Mucosa of descending colon (tissue), 3 donors: ENCODE results near the gene SIGLEC5. TPM values are rescaled to one million over a fixed set of nuclear protein-coding genes. Genes with fewer than 3 reads are reported as not detected.
"Not testable (repeated sequence)": the region's sequence is repeated elsewhere in the genome, so short reads cannot be mapped to it uniquely, and the experiment has no call there.

Source experiments
- ATAC-seq: fragments of 200-7000 bp; cut with Tn5 transposase; one replicate; pipeline ENCODE4 v1.9.1; 2020; ENCODE audit warnings: mild to moderate bottlenecking, moderate library complexity
- DNase-seq, 3 donors: peaks; one replicate each; pipeline ENCODE4 v3.0.0-alpha.2; 2020
- H3K36me3 ChIP-seq: fragments of 200-600 bp; one replicate; pipeline ENCODE4 v1.8.0; 2021; ENCODE audit warnings: low read depth, mild to moderate bottlenecking
- H3K4me1 ChIP-seq: fragments of 200-600 bp; one replicate; pipeline ENCODE4 v1.8.0; 2021; ENCODE audit warnings: low read depth, mild to moderate bottlenecking
- H3K4me3 ChIP-seq: fragments of 200-600 bp; one replicate; pipeline ENCODE4 v1.8.0; 2021; ENCODE audit warnings: mild to moderate bottlenecking
- H3K9me3 ChIP-seq: fragments of 200-600 bp; one replicate; pipeline ENCODE4 v1.8.0; 2021; ENCODE audit warnings: mild to moderate bottlenecking
- CTCF ChIP-seq: fragments of 200-600 bp; IDR thresholded peaks from one replicate; pipeline ENCODE4 v1.8.0; 2022; ENCODE audit warnings: antibody characterized with exemption, mild to moderate bottlenecking
- intact Hi-C, 2 donors: fragments of 100-400 bp; cut with DNase I in 1 of 2; cut with micrococcal nuclease in 1 of 2; formaldehyde crosslinking; loops; one replicate each; pipeline versions ENCODE4 v1.11.0 to v1.11.1; 2022; cut with DNase I, micrococcal nuclease
- long read RNA-seq, 2 donors: library from polyadenylated mRNA; unstranded; transcript quantifications; one replicate each; pipeline ENCODE4 v2.0.0, GENCODE V29; 2019 to 2021
- total RNA-seq, 3 donors: library from RNA; stranded (reverse); fragmentation: NEBNext Ultra II Directional in 2 of 3; extraction: Animal tissue kit (Norgen Biotek cat#: 25700) in 2 of 3; gene quantifications; one replicate each; pipeline versions ENCODE4 v1.2.1 to v1.2.4, GENCODE V29; 2021 to 2023
- donor health status: DM: no; HTN: no; CAD: no; lungs with moderate emphysema.
- donor health status: DM: no; HTN: no; CAD: no.
- donor health status: DM: no; HTN: yes; CAD: no.

SIGLEC5 gene, protein sequence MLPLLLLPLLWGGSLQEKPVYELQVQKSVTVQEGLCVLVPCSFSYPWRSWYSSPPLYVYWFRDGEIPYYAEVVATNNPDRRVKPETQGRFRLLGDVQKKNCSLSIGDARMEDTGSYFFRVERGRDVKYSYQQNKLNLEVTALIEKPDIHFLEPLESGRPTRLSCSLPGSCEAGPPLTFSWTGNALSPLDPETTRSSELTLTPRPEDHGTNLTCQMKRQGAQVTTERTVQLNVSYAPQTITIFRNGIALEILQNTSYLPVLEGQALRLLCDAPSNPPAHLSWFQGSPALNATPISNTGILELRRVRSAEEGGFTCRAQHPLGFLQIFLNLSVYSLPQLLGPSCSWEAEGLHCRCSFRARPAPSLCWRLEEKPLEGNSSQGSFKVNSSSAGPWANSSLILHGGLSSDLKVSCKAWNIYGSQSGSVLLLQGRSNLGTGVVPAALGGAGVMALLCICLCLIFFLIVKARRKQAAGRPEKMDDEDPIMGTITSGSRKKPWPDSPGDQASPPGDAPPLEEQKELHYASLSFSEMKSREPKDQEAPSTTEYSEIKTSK
- total RNA-seq: under 1 TPM in 2 of 3 donors, not detected in 1; 0.32 to 0.84 TPM
- long read RNA-seq, donor 1: 0 reads
- long read RNA-seq, donor 2, partial matches to known transcripts: 0 of 3 reads
- long read RNA-seq, donor 2, other reads (novel, unspliced or antisense): 3 of 3 reads

DNA sequence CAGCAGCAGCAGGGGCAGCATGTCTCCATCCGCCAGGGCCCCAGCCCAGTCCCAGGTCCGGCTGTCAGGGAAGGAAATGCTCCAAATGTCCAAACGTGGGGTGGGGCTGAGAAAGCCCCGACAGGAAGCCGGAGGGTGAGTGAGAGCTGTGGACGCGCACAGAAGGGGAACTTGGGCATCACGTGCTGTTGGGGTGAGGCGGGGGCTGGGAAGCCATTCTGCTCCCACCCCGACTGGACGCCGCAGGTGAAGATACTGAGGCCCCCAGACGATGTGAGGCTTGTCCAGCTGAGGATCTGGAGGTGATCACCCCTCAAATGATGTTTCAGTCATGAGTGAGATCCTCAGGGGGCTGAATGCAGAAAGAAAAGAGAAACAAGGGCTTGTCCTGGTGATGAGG, at the start of gene SIGLEC5:
TSS of gene SIGLEC5 (minus strand) at position 87 of the 400 bp plus-strand sequence. CDS start at position 21, 66 bp downstream.
- DNase-seq: peak in 1 of 3 donors; percentile 59
- H3K36me3 ChIP-seq, H3K4me3 ChIP-seq, intact Hi-C loops, H3K9me3 ChIP-seq, H3K4me1 ChIP-seq: not testable (repeated sequence)
- peak; percentile 62 for ATAC-seq

GRCh38 chr19:51676566-51677083, 46.4 kb upstream of the SIGLEC5 start:
- H3K4me1 ChIP-seq: no peaks in the 10 kb centered on the region
- intact Hi-C loops: no loop called here
- H3K36me3 ChIP-seq: no peaks in the 10 kb centered on the region
- TF ChIP-seq CTCF: no peak
- DNase-seq: no peak
- no peak overlapping the region for H3K4me3 ChIP-seq
- no peak for ATAC-seq
- no peaks in the 10 kb centered on the region for H3K9me3 ChIP-seq

DNA sequence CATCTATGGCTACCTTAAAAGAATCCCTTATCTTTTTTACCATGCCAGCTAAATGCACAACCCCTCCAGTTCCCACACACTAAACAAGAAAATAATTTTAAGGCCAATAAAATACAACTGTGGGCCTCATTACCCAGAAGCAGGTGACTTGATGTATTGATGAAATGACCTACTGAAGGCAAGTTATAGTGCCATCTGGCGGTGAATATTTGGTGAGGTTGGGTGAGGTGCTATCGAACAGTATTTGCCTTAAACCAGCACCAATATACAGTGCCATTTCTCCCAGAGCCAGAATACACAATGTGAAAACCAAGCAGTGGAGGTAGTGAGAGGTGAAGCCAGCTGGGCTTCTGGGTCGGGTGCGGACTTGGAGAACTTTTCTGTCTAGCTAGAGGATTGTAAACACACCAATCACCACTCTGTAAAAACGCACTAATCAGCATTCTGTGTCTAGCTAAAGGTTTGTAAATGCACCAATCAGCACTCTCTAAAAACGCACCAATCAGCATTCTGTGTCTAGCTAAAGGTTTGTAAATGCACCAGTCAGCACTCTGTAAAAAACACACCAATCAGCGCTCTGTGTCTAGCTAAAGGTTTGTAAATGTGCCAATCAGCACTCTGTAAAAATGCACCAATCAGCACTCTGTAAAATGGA, 45.8 kb upstream of the SIGLEC5 start:
- ATAC-seq, H3K4me3 ChIP-seq, intact Hi-C loops, H3K9me3 ChIP-seq, H3K36me3 ChIP-seq, H3K4me1 ChIP-seq: not testable (repeated sequence)
- DNase-seq: peak in 1 of 3 donors; percentile 39

- H3K4me3 ChIP-seq: no peak overlapping the region
- no peaks in the 10 kb centered on the region for H3K36me3 ChIP-seq
- intact Hi-C loops: no loop called here
- no peaks in the 10 kb centered on the region for H3K4me1 ChIP-seq
- no peaks in the 10 kb centered on the region for H3K9me3 ChIP-seq
- ATAC-seq (no peak), DNase-seq (no peak)
- no peak for TF ChIP-seq CTCF
These were observed 38.0 kb upstream of the SIGLEC5 start for GRCh38 chr19:51668216-51668615.

DNA sequence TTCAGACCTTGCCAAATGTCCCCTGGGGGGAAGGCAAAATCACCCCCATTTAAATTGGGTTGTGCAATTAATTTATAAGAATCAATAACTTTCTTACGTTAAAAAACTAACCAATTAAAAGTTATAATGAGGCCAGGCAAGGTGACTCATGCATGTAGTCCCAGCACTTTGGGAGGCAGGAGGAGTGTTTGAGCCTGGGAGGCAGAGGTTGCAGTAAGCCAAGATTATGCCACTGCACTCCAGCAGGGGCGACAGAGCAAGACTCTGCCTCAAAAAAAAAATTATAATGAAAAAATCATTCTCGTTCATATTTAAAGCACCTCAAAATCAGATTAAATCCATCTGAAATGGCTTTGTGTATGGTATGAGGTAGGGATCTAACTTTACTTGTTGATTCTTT, 34.8 kb upstream of the SIGLEC5 start:
- intact Hi-C loops: no loop called here
- ATAC-seq (no peak), DNase-seq (no peak)
- Histone ChIP-seq H3K36me3 (no peaks in the 10 kb centered on the region), H3K4me3 (no peak overlapping the region), H3K9me3 (no peaks in the 10 kb centered on the region), H3K4me1 (no peaks in the 10 kb centered on the region)
- no peak for TF ChIP-seq CTCF

- no peak for TF ChIP-seq CTCF
- intact Hi-C loops: no loop called here
- no peak for ATAC-seq
- DNase-seq: no peak
- Histone ChIP-seq H3K4me3 (no peak overlapping the region), H3K4me1 (no peaks in the 10 kb centered on the region), H3K9me3 (no peaks in the 10 kb centered on the region), H3K36me3 (no peaks in the 10 kb centered on the region)
These were observed 33.9 kb upstream of the SIGLEC5 start for GRCh38 chr19:51664131-51664530.
